ENCODE results near the gene ANTXR2.

ANTXR2 gene

DNA sequence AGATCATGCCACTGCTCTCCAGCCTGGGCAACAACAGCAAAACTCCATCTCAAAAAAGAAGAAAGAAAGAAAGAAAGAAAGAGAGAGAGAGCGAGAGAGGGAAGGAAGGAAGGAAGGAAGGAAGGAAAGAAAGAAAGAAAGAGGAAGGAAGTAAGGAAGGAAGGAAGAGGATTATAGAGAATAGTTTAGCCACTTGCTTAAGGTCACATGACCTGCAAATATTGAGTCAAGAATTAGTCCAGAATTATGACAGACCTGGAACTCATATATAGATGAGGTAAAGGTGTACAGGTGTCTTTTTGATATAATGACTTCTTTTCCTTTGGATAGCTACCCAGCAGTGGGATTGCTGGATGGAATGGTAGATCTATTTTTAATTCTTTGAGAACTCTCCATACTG lies 25.6 kb upstream of the ANTXR2 start:
- H3K4me1 Mint-ChIP-seq (ENCODE audit: low read depth): peaks cover 7% of the 10 kb centered on the region
- no peaks in the 10 kb centered on the region for H3K27me3 Mint-ChIP-seq
- no peak overlapping the region for H3K4me3 Mint-ChIP-seq
- no peak overlapping the region for H3K27ac Mint-ChIP-seq
- H3K36me3 Mint-ChIP-seq: no peaks in the 10 kb centered on the region
- H3K9me3 Mint-ChIP-seq (ENCODE audit: low read depth): no peaks in the 10 kb centered on the region

DNA sequence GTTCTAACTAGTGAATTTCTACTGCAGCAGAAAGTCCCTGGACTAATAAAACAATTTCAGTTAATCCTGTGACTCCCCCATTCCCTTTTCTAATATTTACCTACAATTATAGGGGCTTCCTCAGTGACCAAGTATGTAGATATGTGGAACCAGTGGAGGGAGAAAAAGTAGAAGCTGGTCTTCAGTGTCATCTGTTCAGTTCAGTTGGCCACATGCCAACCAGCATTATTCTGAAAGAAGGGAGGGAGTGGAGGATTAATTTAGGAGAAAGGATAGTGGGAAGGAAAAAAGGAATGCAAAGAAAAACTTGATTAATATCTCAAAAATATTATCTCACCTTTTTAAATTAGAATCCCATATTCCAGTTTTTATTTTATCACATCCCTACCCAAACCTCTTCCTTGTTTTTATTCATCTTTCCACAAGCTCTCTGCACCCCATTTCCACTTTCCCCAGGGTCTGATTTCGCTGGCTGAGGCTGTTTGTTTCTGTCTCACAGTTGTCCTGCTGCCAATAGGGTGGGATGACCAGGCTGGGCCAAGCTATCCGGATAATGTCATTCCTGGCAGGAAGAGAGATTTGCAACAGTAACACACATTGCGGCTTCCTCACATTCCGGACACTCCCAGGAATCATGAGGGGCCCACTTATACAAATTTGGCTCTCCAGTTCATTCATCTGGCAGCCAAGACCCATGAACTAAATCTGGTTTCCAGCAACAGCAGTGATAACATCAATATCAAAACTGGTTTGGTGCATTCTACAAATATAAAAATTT lies 24.6 kb upstream of the ANTXR2 start:
- no peaks in the 10 kb centered on the region for H3K36me3 Mint-ChIP-seq
- peaks cover 7% of the 10 kb centered on the region for H3K4me1 Mint-ChIP-seq (ENCODE audit: low read depth)
- H3K27me3 Mint-ChIP-seq: no peaks in the 10 kb centered on the region
- H3K9me3 Mint-ChIP-seq (ENCODE audit: low read depth): no peaks in the 10 kb centered on the region
- H3K4me3 Mint-ChIP-seq: no peak overlapping the region
- H3K27ac Mint-ChIP-seq: no peak overlapping the region

DNA sequence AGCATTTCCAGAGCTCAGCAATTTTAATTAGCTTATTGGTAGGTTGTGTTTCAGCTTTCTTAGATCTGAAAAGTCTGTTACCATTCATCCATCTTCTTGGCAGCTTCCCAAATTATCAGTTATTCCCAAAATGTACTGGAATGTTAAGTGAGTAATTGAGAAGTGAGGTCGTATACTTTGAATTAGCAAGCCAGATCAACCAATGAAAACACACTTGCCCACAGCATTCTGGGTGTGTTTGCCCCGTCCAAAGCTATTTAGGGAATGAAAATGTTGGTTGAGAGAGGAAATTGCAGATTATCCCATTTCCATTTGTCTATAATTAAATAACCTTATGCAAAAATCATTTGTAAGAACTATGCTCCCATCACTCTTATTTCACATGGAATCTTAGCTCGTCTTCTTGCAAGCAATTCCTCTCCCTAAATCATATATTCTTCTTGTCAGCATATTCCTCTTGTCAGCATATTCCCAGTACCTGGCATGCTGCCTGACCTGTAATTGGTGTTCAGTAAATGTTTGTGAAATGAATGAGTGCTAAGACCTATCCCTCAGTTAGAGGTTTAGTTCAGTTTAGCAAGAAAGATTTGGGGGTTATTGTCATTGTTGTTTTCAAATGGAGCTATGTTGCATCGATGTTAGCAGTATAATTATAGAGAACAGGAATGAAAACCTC lies 23.3 kb upstream of the ANTXR2 start:
- Mint-ChIP-seq H3K4me1 (ENCODE audit: low read depth) (peaks cover 2% of the 10 kb centered on the region), H3K4me3 (no peak overlapping the region), H3K36me3 (no peaks in the 10 kb centered on the region), H3K27me3 (no peaks in the 10 kb centered on the region), H3K9me3 (ENCODE audit: low read depth) (no peaks in the 10 kb centered on the region), H3K27ac (no peak overlapping the region)

DNA sequence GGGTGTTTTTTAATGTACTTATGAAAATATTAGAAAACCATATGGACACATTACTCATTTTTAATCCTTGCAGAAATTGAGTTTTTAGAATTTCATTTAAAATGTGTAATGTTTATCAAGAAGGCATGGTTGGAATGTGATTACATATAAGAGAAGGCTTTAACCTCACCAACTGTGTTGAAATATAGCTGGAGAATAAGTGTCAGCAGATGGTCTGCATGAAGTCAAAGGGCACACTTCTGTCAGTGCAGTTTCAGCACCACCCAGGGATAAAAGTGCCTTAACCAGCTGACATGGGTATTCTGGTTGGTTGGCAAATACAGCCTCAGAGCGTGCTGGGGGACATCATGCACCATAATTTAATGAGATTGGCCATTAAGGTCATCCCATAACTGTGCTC lies 21.2 kb upstream of the ANTXR2 start:
- no peaks in the 10 kb centered on the region for H3K36me3 Mint-ChIP-seq
- no peak overlapping the region for H3K4me3 Mint-ChIP-seq
- no peaks in the 10 kb centered on the region for H3K9me3 Mint-ChIP-seq (ENCODE audit: low read depth)

DNA sequence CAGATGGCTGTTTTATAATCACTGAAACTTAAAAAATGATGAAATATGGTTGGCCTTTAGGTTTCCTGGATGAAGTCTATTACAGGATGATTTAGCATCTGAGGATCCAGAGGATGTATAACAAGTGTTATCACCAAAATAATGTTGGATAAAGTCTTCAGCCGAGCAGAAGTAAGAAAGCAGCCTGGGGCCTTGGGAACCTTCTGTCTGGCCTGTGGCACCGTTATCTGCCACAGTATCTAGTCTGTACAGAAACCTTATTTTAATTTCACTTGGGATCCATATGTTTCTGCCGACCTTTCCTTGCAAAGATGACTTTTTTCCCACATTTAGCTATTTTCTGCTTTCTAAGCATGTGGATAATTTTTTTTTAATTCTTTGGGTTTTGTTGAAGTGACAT lies 20.5 kb upstream of the ANTXR2 start:
- Mint-ChIP-seq H3K9me3 (ENCODE audit: low read depth) (no peaks in the 10 kb centered on the region), H3K36me3 (no peaks in the 10 kb centered on the region), H3K4me1 (ENCODE audit: low read depth) (no peaks in the 10 kb centered on the region), H3K27ac (no peak overlapping the region), H3K27me3 (no peaks in the 10 kb centered on the region), H3K4me3 (no peak overlapping the region)

More for the DNA sequence above, 21.2 kb upstream of the ANTXR2 start:
- Mint-ChIP-seq H3K27ac (no peak overlapping the region), H3K27me3 (no peaks in the 10 kb centered on the region), H3K4me1 (ENCODE audit: low read depth) (no peaks in the 10 kb centered on the region)

DNA sequence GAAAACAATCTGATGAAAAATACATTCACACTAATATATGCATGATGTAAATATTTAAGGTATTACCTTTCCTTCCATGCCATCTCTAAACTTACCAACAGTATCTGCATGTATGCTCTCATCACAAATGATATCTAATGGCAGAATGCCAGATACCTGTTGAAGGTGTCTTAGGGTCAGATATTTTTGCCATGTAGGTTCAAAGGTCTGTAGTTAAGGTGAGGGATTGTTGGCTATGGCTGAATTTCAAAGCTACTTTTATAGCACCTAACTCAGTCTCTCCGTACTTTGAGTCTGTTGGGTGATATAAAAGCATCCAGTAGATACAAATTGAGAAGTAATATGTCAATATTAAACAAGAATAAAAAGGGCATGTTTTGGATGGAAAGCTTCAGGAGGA lies 19.8 kb upstream of the ANTXR2 start:
- no peaks in the 10 kb centered on the region for H3K27me3 Mint-ChIP-seq
- H3K4me3 Mint-ChIP-seq: no peak overlapping the region
- no peaks in the 10 kb centered on the region for H3K9me3 Mint-ChIP-seq (ENCODE audit: low read depth)
- no peaks in the 10 kb centered on the region for H3K4me1 Mint-ChIP-seq (ENCODE audit: low read depth)
- H3K27ac Mint-ChIP-seq: no peak overlapping the region
- H3K36me3 Mint-ChIP-seq: no peaks in the 10 kb centered on the region

DNA sequence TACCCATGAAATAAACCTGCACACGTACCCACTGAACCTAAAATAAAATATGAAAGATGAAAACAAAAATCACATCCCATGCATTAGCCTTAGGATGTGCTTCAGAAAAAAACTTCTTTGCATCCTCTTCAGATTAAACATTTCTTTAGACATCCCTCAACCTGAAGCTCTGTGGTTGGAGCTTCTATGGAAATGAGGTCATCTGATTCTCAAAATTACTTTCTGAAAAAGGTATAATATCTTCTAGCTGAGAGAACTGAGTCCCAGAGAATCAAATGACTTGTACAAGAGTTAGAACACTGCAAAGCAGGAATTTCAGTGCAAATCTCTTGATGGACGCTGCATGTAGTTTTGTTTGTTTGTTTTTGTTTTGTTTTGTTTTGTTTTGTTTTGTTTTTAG lies 19.1 kb upstream of the ANTXR2 start:
- Mint-ChIP-seq H3K4me3 (no peak overlapping the region), H3K9me3 (ENCODE audit: low read depth) (no peaks in the 10 kb centered on the region), H3K4me1 (ENCODE audit: low read depth) (no peaks in the 10 kb centered on the region), H3K27ac (no peak overlapping the region), H3K27me3 (no peaks in the 10 kb centered on the region), H3K36me3 (no peaks in the 10 kb centered on the region)

DNA sequence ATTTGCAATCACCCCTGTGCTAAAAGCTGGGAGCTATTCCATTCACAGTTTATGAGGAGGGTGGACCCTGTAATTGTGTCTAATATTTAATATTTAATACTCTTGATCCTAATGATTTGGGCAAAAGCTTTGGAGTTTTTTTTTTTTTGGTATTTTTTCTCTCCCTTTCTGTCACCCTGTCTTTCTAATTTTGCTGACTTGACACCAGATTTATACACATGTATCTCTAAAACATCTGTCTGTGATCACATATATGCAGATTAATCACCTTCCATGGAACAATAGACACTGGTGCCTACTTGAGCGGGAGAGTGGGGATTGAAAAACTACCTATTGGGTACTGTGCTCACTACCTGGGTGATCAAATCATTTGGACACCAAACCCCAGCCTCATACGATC lies 18.7 kb upstream of the ANTXR2 start:
- Mint-ChIP-seq H3K36me3 (no peaks in the 10 kb centered on the region), H3K4me3 (no peak overlapping the region), H3K9me3 (ENCODE audit: low read depth) (no peaks in the 10 kb centered on the region), H3K27me3 (no peaks in the 10 kb centered on the region), H3K27ac (no peak overlapping the region), H3K4me1 (ENCODE audit: low read depth) (no peaks in the 10 kb centered on the region)

DNA sequence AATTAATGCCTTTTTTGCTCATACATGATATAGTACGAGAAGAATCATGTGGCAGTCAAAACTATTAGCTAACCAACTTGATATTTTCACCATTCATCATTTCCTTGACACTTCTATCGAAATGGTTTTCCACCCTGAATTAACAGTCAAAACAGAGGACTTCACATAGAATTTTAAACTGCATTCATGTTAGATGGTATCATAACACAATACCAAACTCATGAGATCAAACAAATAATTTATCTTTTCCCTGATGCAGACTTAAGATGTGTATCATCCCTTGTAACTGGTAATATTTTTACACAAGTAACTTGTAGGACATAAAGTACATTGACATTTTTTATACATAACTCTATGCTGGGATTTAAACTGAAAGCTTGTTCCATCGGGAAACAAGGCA lies 18.2 kb upstream of the ANTXR2 start:
- no peak overlapping the region for H3K27ac Mint-ChIP-seq
- no peaks in the 10 kb centered on the region for H3K36me3 Mint-ChIP-seq
- no peaks in the 10 kb centered on the region for H3K9me3 Mint-ChIP-seq (ENCODE audit: low read depth)
- H3K4me1 Mint-ChIP-seq (ENCODE audit: low read depth): no peaks in the 10 kb centered on the region
- H3K27me3 Mint-ChIP-seq: no peaks in the 10 kb centered on the region
- no peak overlapping the region for H3K4me3 Mint-ChIP-seq

DNA sequence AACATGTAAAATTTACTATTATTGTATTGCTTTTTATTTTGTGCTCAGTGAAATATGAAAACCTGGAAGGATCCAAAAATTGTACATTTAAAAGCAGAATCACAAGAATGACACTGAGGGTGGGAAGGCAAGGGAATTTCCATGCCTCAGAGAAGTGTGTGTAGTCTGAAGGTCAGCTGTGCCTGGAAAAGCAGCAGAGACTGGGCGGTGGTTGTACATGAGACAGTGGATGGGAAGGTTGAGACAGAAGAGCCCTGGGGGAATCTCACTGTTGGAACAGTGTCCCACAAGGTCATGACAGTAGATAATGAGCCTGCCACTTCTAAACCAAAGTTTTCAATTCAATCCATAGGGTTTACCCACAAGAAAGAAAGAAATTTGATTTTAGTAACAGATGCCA lies 17.1 kb upstream of the ANTXR2 start:
- Mint-ChIP-seq H3K9me3 (ENCODE audit: low read depth) (no peaks in the 10 kb centered on the region), H3K4me3 (no peak overlapping the region), H3K4me1 (ENCODE audit: low read depth) (no peaks in the 10 kb centered on the region)

DNA sequence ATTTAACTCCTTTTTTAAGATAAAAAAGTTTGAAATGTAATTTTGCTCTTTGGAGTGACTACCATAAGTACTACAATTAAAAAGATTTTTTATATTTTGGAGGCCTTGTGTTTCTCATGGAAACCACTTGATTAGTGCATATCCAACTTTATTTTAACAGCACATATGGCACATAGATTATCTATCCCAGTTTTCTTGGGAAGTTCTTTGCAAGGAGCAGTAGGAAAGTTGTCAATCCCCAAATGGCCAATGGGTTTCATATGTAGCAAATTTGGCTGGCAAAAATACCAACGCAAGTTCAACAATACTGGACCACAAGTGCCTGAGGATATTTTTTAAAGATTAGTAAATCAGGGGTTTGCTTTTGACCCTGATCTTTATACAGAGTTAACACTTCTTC lies 15.4 kb upstream of the ANTXR2 start:
- H3K27ac Mint-ChIP-seq: no peak overlapping the region
- no peak overlapping the region for H3K4me3 Mint-ChIP-seq
- H3K27me3 Mint-ChIP-seq: no peaks in the 10 kb centered on the region
- H3K4me1 Mint-ChIP-seq (ENCODE audit: low read depth): no peaks in the 10 kb centered on the region
- no peaks in the 10 kb centered on the region for H3K36me3 Mint-ChIP-seq
- H3K9me3 Mint-ChIP-seq (ENCODE audit: low read depth): no peaks in the 10 kb centered on the region

More for the DNA sequence above, 17.1 kb upstream of the ANTXR2 start:
- Mint-ChIP-seq H3K36me3 (no peaks in the 10 kb centered on the region), H3K27me3 (no peaks in the 10 kb centered on the region), H3K27ac (no peak overlapping the region)

DNA sequence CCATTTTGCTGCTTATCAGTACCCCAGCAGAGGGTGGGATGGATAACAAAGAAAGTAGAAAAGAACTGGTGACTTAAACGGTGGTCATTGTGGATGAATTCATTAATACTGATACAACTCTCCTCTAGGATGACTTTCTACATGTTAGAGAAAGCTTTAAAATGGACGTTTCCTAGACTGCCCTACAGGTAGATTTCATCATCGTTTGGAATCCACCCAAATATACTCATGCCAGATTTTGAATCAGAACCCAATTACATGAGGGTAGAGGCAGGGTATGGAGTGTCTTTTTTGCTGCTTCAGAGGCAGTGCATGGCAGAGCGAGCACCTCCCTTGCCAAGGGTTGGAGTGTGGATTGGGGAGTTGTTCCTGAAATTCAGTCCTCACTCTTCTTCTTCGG lies 13.3 kb upstream of the ANTXR2 start:
- Mint-ChIP-seq H3K9me3 (ENCODE audit: low read depth) (no peaks in the 10 kb centered on the region), H3K4me3 (no peak overlapping the region), H3K36me3 (no peaks in the 10 kb centered on the region), H3K4me1 (ENCODE audit: low read depth) (peaks cover 4% of the 10 kb centered on the region), H3K27ac (no peak overlapping the region), H3K27me3 (no peaks in the 10 kb centered on the region)

DNA sequence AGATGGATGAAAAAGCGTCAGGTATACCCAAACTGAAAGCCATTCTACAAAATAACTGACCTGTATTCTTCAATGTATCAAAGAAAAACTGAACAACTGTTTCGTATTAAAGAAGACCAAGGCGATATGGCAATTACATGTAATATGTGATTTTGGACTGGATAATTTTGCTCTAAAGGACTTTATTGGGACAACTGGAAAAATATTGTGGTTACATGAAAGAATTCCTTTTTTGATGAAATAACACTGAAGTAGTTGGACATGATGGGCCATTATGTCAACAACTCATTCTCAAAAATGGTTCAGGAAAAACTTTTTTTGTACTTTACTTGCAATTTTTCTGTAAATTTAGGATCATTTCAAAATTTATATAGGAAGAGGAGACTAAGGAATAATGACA lies 12.1 kb upstream of the ANTXR2 start:
- no peak overlapping the region for H3K4me3 Mint-ChIP-seq
- H3K27me3 Mint-ChIP-seq: no peaks in the 10 kb centered on the region
- H3K36me3 Mint-ChIP-seq: no peaks in the 10 kb centered on the region
- H3K4me1 Mint-ChIP-seq (ENCODE audit: low read depth): peaks cover 4% of the 10 kb centered on the region
- no peak overlapping the region for H3K27ac Mint-ChIP-seq
- no peaks in the 10 kb centered on the region for H3K9me3 Mint-ChIP-seq (ENCODE audit: low read depth)

DNA sequence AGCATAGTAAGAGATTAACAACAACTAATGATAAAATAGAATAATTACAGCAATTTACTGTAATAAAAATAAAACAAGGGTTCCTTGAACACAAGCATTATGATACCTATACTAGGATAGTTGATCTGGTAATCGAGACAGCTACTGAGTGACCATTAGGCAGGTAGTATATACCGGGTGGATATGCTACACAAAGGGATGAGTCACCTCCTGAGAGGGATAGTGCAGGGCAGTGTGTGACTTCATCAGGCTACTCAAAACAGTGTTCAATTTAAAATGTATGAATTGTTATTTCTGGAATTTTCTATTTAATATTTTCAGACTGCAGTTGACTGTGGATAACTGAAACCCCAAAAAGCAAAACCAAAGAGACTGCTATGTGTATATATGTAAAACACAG lies 9.7 kb upstream of the ANTXR2 start:
- Mint-ChIP-seq H3K27ac (no peak overlapping the region), H3K4me1 (ENCODE audit: low read depth) (peaks cover 12% of the 10 kb centered on the region), H3K9me3 (ENCODE audit: low read depth) (no peaks in the 10 kb centered on the region), H3K36me3 (no peaks in the 10 kb centered on the region), H3K4me3 (no peak overlapping the region), H3K27me3 (no peaks in the 10 kb centered on the region)

DNA sequence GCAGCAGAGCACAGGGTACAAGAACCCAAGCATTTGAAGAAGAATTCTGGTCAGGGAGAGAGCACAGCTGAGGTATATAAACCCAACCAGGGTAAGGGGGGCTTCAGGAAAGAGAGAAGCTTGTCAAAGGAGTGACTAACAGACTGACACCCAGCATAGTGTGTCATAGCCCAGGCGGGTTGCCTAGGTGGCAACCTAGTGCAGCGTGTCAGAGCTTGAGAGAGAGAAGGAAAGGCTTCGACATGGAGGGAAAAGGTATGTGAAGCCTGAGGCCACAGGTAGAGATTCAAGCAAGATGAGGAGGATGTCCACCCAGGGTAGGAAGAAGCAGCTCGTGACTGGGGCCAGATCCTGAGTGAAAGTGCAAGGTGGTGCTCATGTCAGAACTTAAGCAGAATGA lies 8.5 kb upstream of the ANTXR2 start:
- Mint-ChIP-seq H3K27ac (no peak overlapping the region), H3K27me3 (no peaks in the 10 kb centered on the region), H3K4me3 (no peak overlapping the region), H3K4me1 (ENCODE audit: low read depth) (peaks cover 19% of the 10 kb centered on the region), H3K9me3 (ENCODE audit: low read depth) (no peaks in the 10 kb centered on the region), H3K36me3 (no peaks in the 10 kb centered on the region)

Measured in activated naive CD8-positive, alpha-beta T cell (primary cell).